HG02571 (cell line): ENCODE data around the gene SLC35B3.
"Not testable (repeated sequence)": the region's sequence is repeated elsewhere in the genome, so short reads cannot be mapped to it uniquely, and the experiment has no call there.

Experiments
- ATAC-seq: cut with Tn5 transposase; IDR thresholded peaks from one replicate; pipeline ENCODE4 v1.9.1; 2021; ENCODE audit warnings: mild to moderate bottlenecking, moderate library complexity; ENCODE audit not compliant: unreplicated experiment

Gene SLC35B3

DNA sequence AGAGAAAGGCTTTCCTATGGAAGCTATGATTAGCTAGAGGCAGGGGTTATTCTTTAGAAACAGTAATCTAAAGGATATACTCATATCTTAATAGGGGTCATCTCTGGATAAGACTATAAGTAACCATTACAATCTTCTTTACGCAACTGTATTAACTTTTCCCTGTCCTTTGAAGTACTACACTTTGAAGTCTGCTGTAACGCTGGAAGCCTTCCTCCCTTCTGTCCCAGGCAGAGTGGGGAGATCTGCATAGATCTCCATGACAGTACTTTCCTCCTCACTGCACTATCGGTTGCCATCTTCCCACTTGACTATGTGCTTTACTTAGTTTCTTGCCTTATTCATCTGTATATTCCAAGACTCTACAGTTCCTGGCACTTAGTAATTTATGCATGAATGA is 20.1 kb downstream of the SLC35B3 start:
- ATAC-seq: no peak

GRCh38 chr6:8414844-8415243 is 20.5 kb downstream of the SLC35B3 start:
- no peak for ATAC-seq

GRCh38 chr6:8405946-8406345 is 29.4 kb downstream of the SLC35B3 start:
- not testable (repeated sequence) for ATAC-seq

DNA sequence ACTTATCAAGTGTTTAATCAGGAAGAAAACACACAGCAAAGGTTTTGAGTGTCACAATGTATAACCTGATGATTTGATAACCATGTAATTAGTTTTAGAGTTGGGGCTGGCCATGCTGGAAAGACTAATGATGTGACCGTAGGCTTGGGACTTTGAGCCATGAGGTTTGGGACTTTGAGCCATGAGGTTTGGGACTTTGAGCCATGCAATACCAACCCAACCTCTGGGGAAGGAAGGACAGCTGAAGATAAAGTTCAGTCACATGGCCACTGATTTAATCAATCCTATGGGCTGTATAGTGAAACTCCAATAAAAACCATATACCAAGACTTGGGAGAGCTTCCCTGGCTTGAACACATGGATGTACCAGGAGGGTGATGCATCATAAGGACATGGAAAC is 32.8 kb downstream of the SLC35B3 start:
- no peak for ATAC-seq

DNA sequence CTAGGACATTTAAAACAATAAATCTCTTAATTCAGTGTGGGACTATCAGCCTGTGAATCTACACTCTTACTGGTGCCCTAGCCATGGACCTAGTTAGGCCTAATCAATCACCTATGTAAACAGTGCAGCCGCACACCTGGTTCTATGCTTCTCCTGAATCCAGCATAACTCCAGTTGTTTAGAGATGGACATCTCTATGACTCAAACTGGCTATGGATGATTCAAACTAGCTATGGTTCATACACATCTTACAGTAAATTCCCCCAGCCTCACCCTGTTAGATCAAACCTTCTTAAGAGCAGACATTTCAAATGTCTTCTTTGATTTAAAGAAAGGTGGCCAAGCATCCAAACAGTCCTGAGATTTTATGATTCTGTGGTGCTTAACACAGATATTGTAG is 34.7 kb downstream of the SLC35B3 start:
- ATAC-seq: no peak

DNA sequence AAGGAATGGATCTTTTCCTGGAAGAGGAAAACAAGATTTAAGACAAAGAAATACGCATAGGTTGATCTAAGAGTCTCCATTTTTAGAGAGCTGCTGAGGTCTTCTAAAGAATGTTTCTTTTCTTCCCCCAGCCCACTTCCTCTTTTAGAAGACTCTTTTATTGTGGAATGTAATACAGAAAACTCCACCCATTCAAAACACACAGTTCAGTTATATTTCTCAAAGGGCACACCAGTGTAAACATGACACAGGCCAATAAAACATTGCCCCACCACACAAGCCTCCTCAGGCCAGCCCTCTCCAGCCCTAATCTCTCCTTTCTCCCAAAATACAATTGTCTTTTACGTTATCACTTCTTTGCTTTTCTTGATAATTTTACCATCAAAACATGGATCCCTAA is 42.8 kb downstream of the SLC35B3 start:
- ATAC-seq: no peak

- ATAC-seq: no peak
Observed at GRCh38 chr6:8391934-8392333, 43.4 kb downstream of the SLC35B3 start.

DNA sequence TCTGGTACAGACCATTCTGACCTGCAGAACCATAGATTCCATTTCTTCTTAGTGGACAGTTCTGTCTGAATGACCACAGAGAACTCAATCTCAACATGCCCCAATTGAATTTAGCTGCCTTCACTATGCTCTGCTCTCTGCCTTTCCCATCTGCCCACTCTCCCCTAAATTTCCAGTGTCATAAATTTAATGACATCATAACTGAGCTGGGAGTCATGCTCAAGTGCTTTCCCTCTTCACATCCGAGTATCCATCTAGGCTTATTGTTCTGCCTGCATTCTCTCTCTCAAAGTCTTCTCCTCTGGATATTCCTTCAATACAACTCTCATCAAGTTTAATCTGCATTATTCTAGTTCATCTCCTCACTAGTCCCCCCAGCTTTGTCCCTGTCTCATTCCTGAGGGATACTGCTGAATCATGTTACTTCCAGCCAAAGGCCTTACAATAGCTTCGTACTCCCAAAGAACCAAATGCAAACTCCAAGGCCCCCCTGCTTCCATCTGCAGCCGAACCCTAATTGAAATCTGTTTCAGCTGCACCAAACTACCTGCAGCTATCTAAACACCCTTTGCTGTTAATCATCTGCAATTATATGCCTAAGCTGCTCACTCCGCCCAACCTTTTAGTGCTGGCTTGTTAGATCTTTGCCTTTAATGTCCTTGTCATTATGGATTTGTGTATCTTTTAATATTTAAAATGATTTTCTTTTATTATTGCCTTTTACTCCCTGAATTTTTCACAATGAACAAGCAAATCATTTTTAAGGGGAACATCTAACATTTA is 46.1 kb downstream of the SLC35B3 start:
- no peak for ATAC-seq

GRCh38 chr6:8387942-8388437 is 47.4 kb downstream of the SLC35B3 start:
- ATAC-seq: no peak

- no peak for ATAC-seq
Observed at GRCh38 chr6:8383584-8383983, 51.8 kb downstream of the SLC35B3 start.

DNA sequence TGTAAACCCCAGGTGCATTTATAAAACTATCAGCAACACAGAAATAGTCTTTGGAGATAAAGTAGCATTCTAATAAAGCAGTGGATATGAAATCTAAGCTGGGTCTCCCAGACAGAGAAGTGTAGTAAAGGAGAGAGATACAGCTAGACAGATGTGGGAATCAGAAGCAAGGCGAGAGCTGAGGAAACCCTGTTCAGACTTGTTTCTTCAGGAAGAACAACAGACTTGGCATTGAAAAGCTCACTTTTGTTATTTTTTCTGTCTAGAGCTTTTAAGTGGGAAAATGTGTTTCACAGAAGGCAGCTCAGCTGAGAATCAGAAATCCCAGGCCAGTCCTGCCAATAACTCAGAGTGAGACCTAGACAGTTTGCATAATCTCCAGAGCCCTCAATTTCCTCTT is 52.9 kb downstream of the SLC35B3 start:
- ATAC-seq: no peak

DNA sequence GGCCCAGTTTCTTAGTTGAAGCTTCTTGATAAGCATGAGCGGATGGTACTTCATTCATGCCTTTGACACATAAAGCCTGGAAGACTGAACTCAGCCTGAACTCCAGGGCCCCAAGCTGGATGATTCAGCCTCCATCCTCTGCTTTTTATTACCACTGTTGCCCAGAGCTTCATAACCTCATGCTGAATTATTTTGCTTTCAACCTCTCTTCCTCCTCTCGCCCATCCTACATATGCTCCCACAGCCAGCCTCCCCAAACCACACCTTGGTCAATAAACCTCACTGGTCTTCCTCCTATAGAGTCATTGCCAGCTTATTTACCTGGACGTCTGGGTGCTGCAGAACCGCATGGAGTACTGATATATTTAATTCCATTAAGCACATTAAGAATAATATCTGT is 59.4 kb downstream of the SLC35B3 start:
- no peak for ATAC-seq
